Activated naive CD4-positive, alpha-beta T cell treated with anti-CD3 and anti-CD28 coated beads, Interleukin-2, amount 50 U/mL, for 72 hours (primary cell): ENCODE measurements around the gene ACSL5. TPM values are rescaled to one million over a fixed set of nuclear protein-coding genes. Genes with fewer than 3 reads are reported as not detected.

Source experiments
- ATAC-seq, 2 donors: fragments of 150-1000 bp; cut with Tn5 transposase; 2 replicates each; pipeline ENCODE4 v1.10.0; 2021; ENCODE audit warnings: mild to moderate bottlenecking in 2 of 2, moderate library complexity in 2 of 2
- DNase-seq, 2 donors: peaks; one replicate each; pipeline ENCODE4 v3.0.0; 2021 to 2022; ENCODE audit warnings: low spot score in 2 of 2
- H3K27ac Mint-ChIP-seq, 2 donors: one replicate each; pipeline ENCODE4 v1.8.0; 2022; ENCODE audit warnings: mild to moderate bottlenecking in 2 of 2, mixed read lengths in 2 of 2
- H3K36me3 Mint-ChIP-seq, 2 donors: one replicate each; pipeline ENCODE4 v1.8.0; 2022; ENCODE audit warnings: mixed read lengths in 2 of 2
- H3K9me3 Mint-ChIP-seq, 2 donors: one replicate each; pipeline ENCODE4 v1.8.0; 2022; ENCODE audit warnings: mixed read lengths in 2 of 2
- total RNA-seq, 2 donors: library from RNA; stranded (reverse); gene quantifications; one replicate each; pipeline ENCODE4 v1.2.3, GENCODE V29; 2022

Gene ACSL5
- total RNA-seq, 2 donors from 2014 or later: 29.4 to 49.5 TPM

GRCh38 chr10:112421731-112422130, 47.8 kb downstream of the ACSL5 start:
- H3K9me3 Mint-ChIP-seq: no peaks in the 10 kb centered on the region
- no peak for ATAC-seq
- no peak overlapping the region for H3K27ac Mint-ChIP-seq
- no peak for DNase-seq
- peaks cover 0 to 22% of the 10 kb centered on the region in 2 donors for H3K36me3 Mint-ChIP-seq

DNA sequence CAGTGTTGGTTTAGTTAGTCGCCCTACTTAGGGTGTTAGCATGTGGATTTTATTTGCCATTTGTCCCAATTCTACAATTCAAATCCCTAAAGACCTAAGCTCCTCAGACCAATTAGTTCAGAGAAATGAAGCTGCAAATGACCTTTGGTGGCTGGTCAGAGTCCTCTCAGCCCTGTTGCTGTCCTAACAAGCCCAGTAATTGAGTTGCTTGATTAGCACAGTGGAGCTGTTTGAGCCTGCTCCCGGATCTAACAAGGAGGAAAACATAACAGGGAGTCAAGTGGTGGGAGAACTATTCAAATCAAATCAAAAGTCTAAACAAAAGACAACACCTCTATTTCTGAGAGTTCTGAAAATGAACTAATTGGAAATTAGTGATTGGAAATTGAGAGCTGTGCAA, 50.7 kb downstream of the ACSL5 start:
- Mint-ChIP-seq H3K36me3 (peaks cover 5 to 27% of the 10 kb centered on the region in 2 donors), H3K27ac (peak overlapping the region in 1 of 2 donors; percentile 4)

GRCh38 chr10:112426111-112426510, 52.2 kb downstream of the ACSL5 start:
- no peak overlapping the region for H3K27ac Mint-ChIP-seq

More for the DNA sequence above, 50.7 kb downstream of the ACSL5 start:
- H3K9me3 Mint-ChIP-seq: no peaks in the 10 kb centered on the region
- no peak for ATAC-seq
- DNase-seq: no peak

DNA sequence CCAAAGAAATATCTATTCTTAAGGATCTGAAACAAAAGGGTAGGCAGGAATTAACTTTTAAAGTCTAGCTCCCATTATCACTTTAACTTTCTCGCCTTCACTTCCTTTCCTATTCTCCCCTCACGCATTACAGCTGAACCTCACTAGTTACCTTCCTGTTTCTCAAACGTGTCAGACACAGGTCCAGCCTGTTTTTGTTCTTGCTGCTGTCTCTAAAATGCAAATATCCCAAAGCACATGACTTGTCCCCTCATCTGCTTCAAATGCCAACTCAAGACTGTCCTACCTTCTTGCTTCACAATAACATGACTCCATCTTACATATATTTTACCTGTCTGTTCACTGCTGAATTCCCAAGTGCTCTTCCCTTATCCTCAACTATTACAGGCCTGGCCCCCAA, 55.2 kb downstream of the ACSL5 start:
- peaks cover 5 to 24% of the 10 kb centered on the region in 2 donors for H3K36me3 Mint-ChIP-seq
- ATAC-seq (no peak), DNase-seq (no peak)
- H3K9me3 Mint-ChIP-seq: no peaks in the 10 kb centered on the region
- peak overlapping the region in 1 of 2 donors; percentile 18 for H3K27ac Mint-ChIP-seq

More at GRCh38 chr10:112426111-112426510, 52.2 kb downstream of the ACSL5 start:
- Mint-ChIP-seq H3K9me3 (no peaks in the 10 kb centered on the region), H3K36me3 (peaks cover 5 to 27% of the 10 kb centered on the region in 2 donors)
- DNase-seq (no peak), ATAC-seq (no peak)

DNA sequence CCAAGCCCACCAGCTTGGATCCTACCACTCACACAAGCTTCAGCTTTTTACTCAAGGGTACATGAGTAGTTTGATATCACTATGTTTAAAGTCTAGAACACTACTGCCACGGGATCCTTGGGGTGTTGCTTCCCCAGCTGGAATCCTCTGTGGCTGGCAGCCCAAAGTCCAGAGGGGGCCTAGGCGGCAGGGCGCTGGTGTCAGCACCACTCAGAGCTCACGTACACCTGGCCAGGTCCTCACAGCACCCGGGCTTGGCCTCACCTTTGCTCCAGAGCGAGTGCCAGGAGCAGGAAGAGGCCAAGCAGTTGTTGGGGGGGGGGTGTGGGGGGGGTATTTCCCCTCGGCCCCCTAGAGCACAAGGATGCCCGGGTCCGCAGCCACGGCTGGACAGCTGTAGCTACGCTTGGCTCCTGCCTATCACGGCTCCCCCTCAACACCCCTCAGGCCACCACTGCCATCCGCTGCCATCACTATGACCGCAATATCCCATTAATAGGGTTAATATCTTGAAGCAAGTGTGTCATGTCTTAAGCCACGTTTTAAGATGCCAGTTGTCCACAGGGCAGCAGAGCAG, 55.8 kb downstream of the ACSL5 start:
- H3K9me3 Mint-ChIP-seq: no peaks in the 10 kb centered on the region
- DNase-seq: no peak
- peak overlapping the region in 1 of 2 donors; percentile 53 for H3K27ac Mint-ChIP-seq
- peaks cover 5 to 24% of the 10 kb centered on the region in 2 donors for H3K36me3 Mint-ChIP-seq
- ATAC-seq: no peak

DNA sequence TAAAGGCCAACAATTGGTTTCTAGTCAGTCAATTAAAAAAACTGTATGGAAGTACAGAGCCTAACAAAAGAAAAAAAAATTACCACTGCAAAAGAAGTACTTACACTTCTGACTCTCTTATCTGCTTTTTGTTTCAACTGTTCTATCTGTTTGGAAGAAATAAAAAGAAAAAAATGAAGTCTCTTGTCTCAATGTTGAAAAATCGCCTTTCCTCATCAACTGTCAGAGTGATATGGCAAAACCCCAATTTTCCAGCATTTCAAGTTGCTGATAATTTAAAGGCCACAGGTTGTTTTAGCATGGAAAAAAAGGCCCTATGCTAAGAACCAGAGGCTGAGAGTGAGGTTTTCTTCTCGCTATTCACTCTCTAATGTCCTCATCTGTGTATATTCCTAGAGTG, 59.2 kb downstream of the ACSL5 start:
- Mint-ChIP-seq H3K27ac (peak overlapping the region in 1 of 2 donors; percentile 24), H3K36me3 (peaks cover 0 to 11% of the 10 kb centered on the region in 2 donors), H3K9me3 (no peaks in the 10 kb centered on the region)
- ATAC-seq: no peak
- no peak for DNase-seq

DNA sequence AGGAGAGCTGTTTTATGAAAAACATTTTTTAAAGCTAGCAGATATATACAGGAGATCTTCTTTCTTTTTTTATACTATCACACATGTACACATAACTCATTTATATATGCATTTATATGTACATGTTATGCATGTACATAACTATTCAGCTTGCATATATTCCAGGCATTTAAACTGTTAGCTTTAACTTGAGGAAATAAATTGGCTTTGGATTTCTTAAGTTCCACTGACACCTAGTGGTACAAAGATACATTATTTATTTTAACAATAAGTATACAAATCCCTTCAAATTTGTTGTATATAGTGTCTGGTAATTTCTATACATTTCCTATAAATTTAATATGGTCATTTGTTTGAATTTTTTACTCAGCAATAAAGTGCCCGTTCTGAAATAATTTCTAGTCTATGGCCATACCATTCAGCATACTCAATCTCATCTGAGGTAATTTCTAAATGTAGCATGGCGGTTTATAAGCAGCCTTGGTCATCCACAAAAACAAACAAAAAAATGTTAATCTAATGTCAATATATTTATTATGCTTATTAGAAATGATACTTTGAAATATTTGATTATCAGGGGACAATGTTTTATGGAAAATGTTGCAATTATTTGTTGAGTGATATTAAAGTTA, 61.2 kb downstream of the ACSL5 start:
- ATAC-seq: no peak
- Mint-ChIP-seq H3K27ac (no peak overlapping the region), H3K9me3 (no peaks in the 10 kb centered on the region), H3K36me3 (peaks cover 0 to 6% of the 10 kb centered on the region in 2 donors)
- DNase-seq: no peak

GRCh38 chr10:112438356-112438755, 64.4 kb downstream of the ACSL5 start:
- Mint-ChIP-seq H3K9me3 (no peaks in the 10 kb centered on the region), H3K36me3 (peaks cover 0 to 8% of the 10 kb centered on the region in 2 donors), H3K27ac (no peak overlapping the region)
- no peak for DNase-seq
- no peak for ATAC-seq

GRCh38 chr10:112441520-112441919, 67.6 kb downstream of the ACSL5 start:
- ATAC-seq: no peak
- Mint-ChIP-seq H3K9me3 (no peaks in the 10 kb centered on the region), H3K36me3 (peaks cover 14 to 17% of the 10 kb centered on the region in 2 donors), H3K27ac (peak overlapping the region; percentile 45 to 74)
- DNase-seq: no peak

DNA sequence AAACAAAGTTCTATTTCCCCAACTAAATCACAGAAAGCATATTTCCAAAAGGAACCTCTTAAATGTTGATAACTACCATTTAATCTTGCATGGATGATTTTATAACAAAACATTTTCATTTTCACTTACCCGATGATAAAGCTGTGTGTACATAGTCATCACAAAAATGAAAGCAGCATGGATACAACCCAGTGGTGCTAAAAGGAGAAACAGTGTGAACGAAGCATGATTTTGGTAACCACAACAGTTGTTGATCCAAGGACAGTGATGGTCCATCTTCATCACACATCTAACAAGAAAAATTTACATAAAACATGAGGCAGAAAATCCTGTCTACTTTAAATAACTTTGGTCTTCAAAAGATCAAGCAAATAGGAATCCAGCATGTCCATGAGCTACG, 68.1 kb downstream of the ACSL5 start:
- DNase-seq (no peak), ATAC-seq (peak in 1 of 2 donors; percentile 39)
- Mint-ChIP-seq H3K27ac (peak overlapping the region; percentile 13 to 74), H3K36me3 (peaks cover 19 to 23% of the 10 kb centered on the region in 2 donors), H3K9me3 (no peaks in the 10 kb centered on the region)

- H3K36me3 Mint-ChIP-seq: peaks cover 30 to 34% of the 10 kb centered on the region in 2 donors
- DNase-seq (peak in 1 of 2 donors; percentile 11), ATAC-seq (peak in 1 of 2 donors; percentile 38)
- no peaks in the 10 kb centered on the region for H3K9me3 Mint-ChIP-seq
- H3K27ac Mint-ChIP-seq: peak overlapping the region; percentile 95 to 96
Measured at GRCh38 chr10:112446055-112446854, 72.3 kb downstream of the ACSL5 start.

DNA sequence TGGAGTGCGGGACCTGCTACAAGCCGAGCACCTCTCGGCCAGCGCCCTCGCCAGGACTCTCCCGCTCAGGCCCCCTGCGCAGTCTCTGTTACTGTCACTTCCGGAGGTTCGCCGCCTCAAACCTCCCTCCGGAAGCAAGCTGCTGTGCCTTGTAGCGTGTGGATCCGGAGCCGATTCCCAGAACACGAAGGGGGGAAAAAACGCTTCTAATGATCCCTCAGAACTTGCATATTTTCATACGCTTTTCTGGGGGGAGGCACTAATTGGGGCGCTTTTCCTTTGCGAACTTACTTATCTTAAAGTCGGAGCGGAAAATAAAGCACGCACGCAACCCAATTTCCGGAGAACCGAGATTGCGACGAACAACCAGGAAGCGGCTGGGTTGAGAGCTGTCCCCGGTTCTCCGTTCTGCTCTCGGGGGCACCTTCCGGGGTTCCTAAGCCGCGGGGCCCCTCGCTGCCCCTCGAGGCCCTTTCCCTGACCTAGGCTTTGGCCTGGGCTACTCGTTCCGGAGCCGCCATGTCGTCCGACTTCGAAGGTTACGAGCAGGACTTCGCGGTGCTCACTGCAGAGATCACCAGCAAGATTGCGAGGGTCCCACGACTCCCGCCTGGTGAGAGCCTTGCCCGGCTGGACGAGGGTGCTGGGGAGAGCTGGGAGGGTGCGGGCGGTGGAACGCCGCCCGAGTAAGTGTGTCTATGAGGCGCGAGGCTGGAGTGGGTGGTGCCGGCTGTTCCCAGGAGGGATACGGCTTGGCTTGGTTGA, 73.1 kb downstream of the ACSL5 start, which contains the start of the genes VTI1A and ZDHHC6:
TSS of gene VTI1A (plus strand) at position 361 of the 765 bp plus-strand sequence. CDS start at position 520, 159 bp downstream.
TSS of gene ZDHHC6 (minus strand) at position 60 of the 765 bp plus-strand sequence. CDS start 1,478 bp downstream, outside the sequence.
- H3K36me3 Mint-ChIP-seq: peaks cover 30 to 35% of the 10 kb centered on the region in 2 donors
- H3K27ac Mint-ChIP-seq: peak within 1 kb of the TSS; percentile 95 to 96
- no peaks in the 10 kb centered on the region for H3K9me3 Mint-ChIP-seq
- DNase-seq (peak; percentile 82 to 84), ATAC-seq (peak; percentile 94 to 96)

- Mint-ChIP-seq H3K36me3 (peaks cover 30 to 35% of the 10 kb centered on the region in 2 donors), H3K9me3 (no peaks in the 10 kb centered on the region), H3K27ac (peak overlapping the region; percentile 95 to 96)
- ATAC-seq (no peak), DNase-seq (no peak)
Measured at GRCh38 chr10:112447620-112447928, 73.7 kb downstream of the ACSL5 start.

DNA sequence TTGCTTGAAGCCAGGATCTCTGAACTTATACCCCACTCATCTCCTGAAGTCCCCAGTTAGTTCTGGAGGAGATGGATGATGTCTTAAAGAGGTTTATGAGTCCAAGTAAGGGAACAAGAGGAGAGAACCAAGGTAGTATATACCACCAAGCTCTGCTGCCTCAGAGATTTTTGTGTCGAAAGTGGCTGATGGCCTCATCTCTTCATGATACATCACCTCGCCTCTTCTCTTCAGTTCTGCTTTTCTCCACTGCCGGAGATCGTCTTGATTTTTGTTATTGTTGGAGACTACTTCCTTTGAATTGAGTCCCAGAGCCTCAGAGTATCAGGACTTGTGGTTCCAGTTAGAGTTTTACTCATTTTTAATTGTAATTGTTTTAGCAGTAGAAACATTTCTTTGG, 75.0 kb downstream of the ACSL5 start:
- ATAC-seq (no peak), DNase-seq (no peak)
- H3K9me3 Mint-ChIP-seq: no peaks in the 10 kb centered on the region
- H3K27ac Mint-ChIP-seq: peak overlapping the region in 1 of 2 donors; percentile 56
- peaks cover 30 to 35% of the 10 kb centered on the region in 2 donors for H3K36me3 Mint-ChIP-seq

GRCh38 chr10:112454910-112455779, 81.2 kb downstream of the ACSL5 start:
- H3K27ac Mint-ChIP-seq: peak overlapping the region; percentile 91 to 99
- DNase-seq: no peak
- peaks cover 0 to 6% of the 10 kb centered on the region in 2 donors for H3K36me3 Mint-ChIP-seq
- peak in 1 of 2 donors; percentile 14 for ATAC-seq
- H3K9me3 Mint-ChIP-seq: no peaks in the 10 kb centered on the region
